ENCODE measurements around the gene XPO5. TPM values are rescaled to one million over a fixed set of nuclear protein-coding genes. Genes with fewer than 3 reads are reported as not detected.

XPO5 gene
- total RNA-seq, 1 experiment from 2014 or later: 77.4 TPM

- TF ChIP-seq CTCF (IDR thresholded peaks at IDR 0.05 in 2 of 3, conservative IDR thresholded peaks at IDR 0.05 in 1 of 3; ENCODE audit: borderline replicate concordance in 1 of 3, insufficient read depth in 1 of 3, low read depth in 2 of 3, low read length in 2 of 3) (peak in 2 of 3 experiments; percentile 18 to 40; a peak in 3 of 6 replicates), FOSL1 (IDR thresholded peaks at IDR 0.05; ENCODE audit: low read depth) (no peak)
Observed at GRCh38 chr6:43575772-43576551, at the start of gene XPO5, which contains the start of gene POLH (continued).

DNA sequence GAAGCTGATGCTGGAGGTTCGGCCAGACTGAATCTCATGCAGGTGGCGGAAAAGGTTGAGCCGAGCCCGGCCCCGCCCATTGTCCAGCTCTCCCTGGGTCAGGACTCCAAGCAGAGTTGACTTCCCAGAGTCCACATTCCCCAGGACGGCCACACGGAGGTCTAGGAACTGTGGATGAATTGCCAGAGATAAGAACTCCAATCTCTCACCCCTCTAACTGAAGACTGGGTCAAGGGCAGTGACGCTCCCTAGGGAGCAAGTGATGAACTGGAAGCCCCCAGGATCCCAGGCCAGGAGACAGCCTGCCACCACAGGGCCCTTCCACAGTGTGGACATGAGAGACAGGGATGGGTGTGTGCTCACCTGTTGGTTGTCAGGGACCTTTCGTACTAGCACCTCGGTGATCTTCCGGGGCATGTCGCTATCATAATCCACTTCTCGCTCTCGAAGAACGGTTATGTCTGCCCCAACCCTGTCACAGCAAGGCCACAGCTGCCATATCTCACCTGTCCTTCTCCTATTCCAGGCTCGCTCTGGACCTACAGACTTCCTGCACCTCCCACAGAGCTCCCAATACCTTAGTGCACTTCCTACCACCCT lies 49.7 kb upstream of the XPO5 start:
- RAD21 ChIA-PET (ENCODE audit: low non-redundant PET in 1 of 2, low total read pairs in 2 of 2, uncharacterized antibody in 2 of 2, unreplicated experiment in 2 of 2): no interaction called here
- TF ChIP-seq SIN3A (IDR thresholded peaks at IDR 0.05; ENCODE audit: low read depth): no peak
- no peak for TF ChIP-seq MAX (IDR thresholded peaks at IDR 0.05)
- TF ChIP-seq RAD21 (IDR thresholded peaks at IDR 0.05; ENCODE audit: low read depth): no peak
- TF ChIP-seq ZFX (IDR thresholded peaks at IDR 0.05): no peak
- no peak for TF ChIP-seq ATF3 (IDR thresholded peaks at IDR 0.05)
- no peak for TF ChIP-seq SP1 (IDR thresholded peaks at IDR 0.05; ENCODE audit: low read depth)
- no peak for TF ChIP-seq ELF1 (IDR thresholded peaks at IDR 0.05; ENCODE audit: borderline replicate concordance, low read depth)
- no peak for TF ChIP-seq SRF (IDR thresholded peaks at IDR 0.05; ENCODE audit: low read depth)
- TF ChIP-seq CBX3 (IDR thresholded peaks at IDR 0.05; ENCODE audit: low read depth): no peak
- no peak for TF ChIP-seq EGR1 (IDR thresholded peaks at IDR 0.05; ENCODE audit: low read depth)
- TF ChIP-seq CEBPB (IDR thresholded peaks at IDR 0.05; ENCODE audit: low read depth): no peak
- TF ChIP-seq EZH2phosphoT487 (IDR thresholded peaks at IDR 0.05; ENCODE audit: borderline replicate concordance): no peak
- TF ChIP-seq EZH2 (IDR thresholded peaks at IDR 0.05): no peak
- H3K9me2 ChIP-seq (ENCODE audit: insufficient read depth): no peaks in the 10 kb centered on the region
- peaks cover 13 to 25% of the 10 kb centered on the region in 2 experiments for H3K4me1 ChIP-seq (ENCODE audit: control insufficient read depth in 1 of 2, insufficient read depth in 2 of 2, low read length in 2 of 2)
- H3K4me3 ChIP-seq (replicated peaks in 1 of 2; ENCODE audit: low read depth in 1 of 2, low read length in 2 of 2): no peak overlapping the region
- intact Hi-C loops (cut with micrococcal nuclease): loop anchor here (5.0 kb wide), 1 partner anchor 147 kb away; the partner anchor contains the start of gene VEGFA
- H3K27ac ChIP-seq (ENCODE audit: low read depth, low read length): no peak overlapping the region
- no peaks in the 10 kb centered on the region for H3K27me3 ChIP-seq (ENCODE audit: insufficient read depth, low read length)
- ATAC-seq (no peak), DNase-seq (ENCODE audit: low read depth, low spot score) (no peak)
- no peak overlapping the region for H2AFZ ChIP-seq (ENCODE audit: low read depth, low read length, poor library complexity, severe bottlenecking)
- peaks cover 23 to 49% of the 10 kb centered on the region in 2 experiments; a peak in 3 of 4 replicates for H3K36me3 ChIP-seq (ENCODE audit: control insufficient read depth in 1 of 2, insufficient read depth in 2 of 2, low read length in 2 of 2)
- CTCF ChIA-PET: no interaction called here
- no peaks in the 10 kb centered on the region for H4K20me1 ChIP-seq (ENCODE audit: insufficient read depth)
- H3K79me2 ChIP-seq (ENCODE audit: insufficient read depth, low read length): peaks cover 24% of the 10 kb centered on the region
- H3K9me3 ChIP-seq (ENCODE audit: control insufficient read depth in 1 of 2, insufficient read depth in 1 of 2, low read depth in 1 of 2, low read length in 2 of 2): no peaks in the 10 kb centered on the region
- H3K4me2 ChIP-seq (ENCODE audit: low read length): no peak overlapping the region
- BruUV-seq (replicated peaks): no TSS peak
- no peak overlapping the region for H3K9ac ChIP-seq (ENCODE audit: low read length)
- POLR2A ChIA-PET: no interaction called here

All from HCT116 (cell line).